Endothelial cell (in vitro differentiated cells): ENCODE results near the gene SEMA3D. TPM values are rescaled to one million over a fixed set of nuclear protein-coding genes. Genes with fewer than 3 reads are reported as not detected.

Experiments
- DNase-seq: peaks from one replicate; pipeline ENCODE4 v3.0.0; 2021; ENCODE audit warnings: low spot score
- H3K27ac Mint-ChIP-seq: one replicate; pipeline ENCODE4 v1.8.0; 2021; ENCODE audit warnings: mixed read lengths, inconsistent platforms; ENCODE audit not compliant: unreplicated experiment
- H3K27me3 Mint-ChIP-seq: one replicate; pipeline ENCODE4 v1.8.0; 2021; ENCODE audit warnings: mild to moderate bottlenecking, moderate library complexity, mixed read lengths, inconsistent platforms; ENCODE audit not compliant: unreplicated experiment
- H3K36me3 Mint-ChIP-seq: one replicate; pipeline ENCODE4 v1.8.0; 2021; ENCODE audit warnings: mild to moderate bottlenecking, low read depth, mixed read lengths, inconsistent platforms; ENCODE audit not compliant: unreplicated experiment
- H3K4me1 Mint-ChIP-seq: one replicate; pipeline ENCODE4 v1.8.0; 2021; ENCODE audit warnings: mild to moderate bottlenecking, mixed read lengths, inconsistent platforms; ENCODE audit not compliant: unreplicated experiment
- H3K4me3 Mint-ChIP-seq: one replicate; pipeline ENCODE4 v1.8.0; 2021; ENCODE audit warnings: mild to moderate bottlenecking, mixed read lengths, inconsistent platforms; ENCODE audit not compliant: unreplicated experiment
- H3K9me3 Mint-ChIP-seq: one replicate; pipeline ENCODE4 v1.8.0; 2021; ENCODE audit warnings: mixed read lengths, inconsistent platforms; ENCODE audit not compliant: unreplicated experiment
- CTCF ChIP-seq: fragments of 200-600 bp; sonication (generic); IDR thresholded peaks from one replicate; pipeline ENCODE4 v1.5.0; 2021; ENCODE audit warnings: antibody characterized with exemption; ENCODE audit not compliant: unreplicated experiment
- total RNA-seq: library from RNA; stranded (reverse); fragmentation: NEBNext Ultra II Directional; extraction: Animal tissue kit (Norgen Biotek cat#: 25700); gene quantifications from one replicate; pipeline ENCODE4 v1.2.1, GENCODE V29; 2021; ENCODE audit not compliant: unreplicated experiment

Gene SEMA3D
- total RNA-seq, 1 donor from 2014 or later = 1.8 TPM

- H3K4me3 Mint-ChIP-seq = no peak overlapping the region
- DNase-seq = no peak
- no peaks in the 10 kb centered on the region for H3K27me3 Mint-ChIP-seq
- no peaks in the 10 kb centered on the region for H3K4me1 Mint-ChIP-seq
- H3K27ac Mint-ChIP-seq = no peak overlapping the region
- TF ChIP-seq CTCF = no peak
- no peaks in the 10 kb centered on the region for H3K36me3 Mint-ChIP-seq
- H3K9me3 Mint-ChIP-seq = no peaks in the 10 kb centered on the region
Measured at GRCh38 chr7:85167636-85168035, 19.2 kb downstream of the SEMA3D start.

GRCh38 chr7:85165263-85165662 is 21.6 kb downstream of the SEMA3D start:
- Mint-ChIP-seq H3K27me3 (no peaks in the 10 kb centered on the region), H3K4me3 (no peak overlapping the region), H3K27ac (no peak overlapping the region), H3K9me3 (no peaks in the 10 kb centered on the region), H3K36me3 (no peaks in the 10 kb centered on the region), H3K4me1 (no peaks in the 10 kb centered on the region)
- no peak for TF ChIP-seq CTCF
- DNase-seq = no peak

GRCh38 chr7:85164376-85164775 is 22.5 kb downstream of the SEMA3D start:
- no peaks in the 10 kb centered on the region for H3K27me3 Mint-ChIP-seq
- no peaks in the 10 kb centered on the region for H3K36me3 Mint-ChIP-seq
- H3K9me3 Mint-ChIP-seq = no peaks in the 10 kb centered on the region
- TF ChIP-seq CTCF = no peak
- H3K4me3 Mint-ChIP-seq = no peak overlapping the region
- no peak overlapping the region for H3K27ac Mint-ChIP-seq
- no peaks in the 10 kb centered on the region for H3K4me1 Mint-ChIP-seq
- DNase-seq = no peak

GRCh38 chr7:85162721-85163120 is 24.1 kb downstream of the SEMA3D start:
- Mint-ChIP-seq H3K36me3 (no peaks in the 10 kb centered on the region), H3K9me3 (no peaks in the 10 kb centered on the region), H3K27me3 (no peaks in the 10 kb centered on the region), H3K4me3 (no peak overlapping the region), H3K27ac (no peak overlapping the region), H3K4me1 (no peaks in the 10 kb centered on the region)
- no peak for DNase-seq
- no peak for TF ChIP-seq CTCF

- Mint-ChIP-seq H3K27ac (no peak overlapping the region), H3K4me3 (no peak overlapping the region), H3K27me3 (no peaks in the 10 kb centered on the region), H3K9me3 (no peaks in the 10 kb centered on the region), H3K4me1 (no peaks in the 10 kb centered on the region), H3K36me3 (no peaks in the 10 kb centered on the region)
- no peak for DNase-seq
- TF ChIP-seq CTCF = no peak
Measured at GRCh38 chr7:85160223-85160622, 26.6 kb downstream of the SEMA3D start.
